GM19328 (cell line): ENCODE measurements around the gene COG3.

Source experiments
- ATAC-seq: cut with Tn5 transposase; IDR thresholded peaks from one replicate; pipeline ENCODE4 v1.9.1; 2021; ENCODE audit warnings: mild to moderate bottlenecking, moderate library complexity; ENCODE audit not compliant: unreplicated experiment

COG3 gene

DNA sequence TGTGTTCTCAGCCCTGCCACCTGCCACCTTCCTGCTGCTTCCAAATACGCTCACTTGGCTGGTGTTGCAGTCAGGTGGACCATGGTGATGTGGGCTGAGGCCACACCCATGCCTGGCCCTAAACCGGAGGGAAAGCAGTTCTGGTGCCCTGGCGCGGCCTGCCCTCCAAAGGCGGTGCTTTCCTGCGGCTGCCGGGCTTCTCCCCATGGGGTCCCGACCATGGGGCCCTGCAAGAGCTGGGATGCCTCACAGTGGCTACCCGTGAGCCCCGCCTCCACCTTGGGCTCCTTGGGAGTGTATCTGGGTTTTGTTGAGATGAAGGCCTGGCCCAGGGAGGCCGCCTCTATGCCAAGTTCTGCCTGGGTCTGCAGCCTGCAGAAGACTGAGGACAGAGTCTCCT is 77.1 kb downstream of the COG3 start:
- ATAC-seq = no peak

DNA sequence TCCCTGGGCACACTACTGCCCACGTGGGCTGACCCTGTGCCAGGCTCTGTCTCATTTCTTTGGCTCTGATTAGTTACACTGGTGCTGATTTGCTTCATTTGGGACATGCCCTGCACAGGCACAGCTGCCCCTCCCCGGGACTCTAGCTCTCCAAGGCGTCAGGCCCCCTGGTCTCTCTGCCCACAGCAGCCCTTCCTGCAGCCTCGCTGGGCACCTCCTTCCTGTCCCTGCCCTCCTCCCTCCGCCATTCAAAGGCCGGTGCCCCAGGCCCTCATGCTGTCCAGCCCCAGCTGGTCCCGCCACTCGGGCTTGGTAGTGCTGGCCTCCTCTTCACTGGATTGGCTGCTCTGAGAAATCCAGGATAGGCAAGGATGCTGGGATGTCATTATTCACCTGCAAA is 77.7 kb downstream of the COG3 start:
- ATAC-seq = no peak

DNA sequence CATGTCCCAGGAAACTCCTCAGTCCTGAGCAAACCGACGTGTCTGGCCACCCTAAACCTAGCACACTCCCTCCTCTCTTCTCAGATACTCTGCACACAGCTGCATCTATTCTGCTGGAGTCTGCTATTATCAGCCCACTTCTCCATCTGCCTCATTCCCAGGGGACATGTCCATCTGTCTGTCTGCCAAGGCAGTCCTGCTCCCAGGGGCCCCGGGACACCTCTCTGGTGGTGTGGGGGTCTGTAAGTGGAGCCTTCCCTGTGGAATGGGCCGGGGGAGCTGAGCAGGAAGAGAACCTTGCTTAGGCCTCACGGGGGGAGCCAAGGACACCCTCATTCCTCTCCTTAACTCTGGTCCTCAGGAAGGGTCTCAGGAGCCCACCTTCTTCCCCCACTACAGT is 78.1 kb downstream of the COG3 start:
- no peak for ATAC-seq

DNA sequence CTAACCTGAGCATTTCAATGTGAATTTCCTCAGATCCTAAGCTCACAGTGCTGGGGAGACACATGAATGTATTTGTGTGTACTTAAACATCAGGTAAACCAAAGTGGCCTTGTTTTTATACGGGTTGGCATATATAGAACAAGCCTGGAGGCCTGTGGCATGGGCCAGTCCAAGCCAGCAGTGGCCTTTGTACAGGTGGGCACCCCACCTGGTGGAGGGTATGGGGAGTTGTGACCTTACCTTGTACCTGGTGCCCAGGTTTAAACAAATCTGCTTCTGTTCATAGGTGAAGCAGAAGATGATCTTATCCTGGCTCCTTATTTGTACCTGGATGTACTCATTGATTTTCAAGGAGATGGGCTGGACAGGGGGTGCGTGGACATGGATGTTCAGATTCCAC is 79.8 kb downstream of the COG3 start:
- no peak for ATAC-seq

DNA sequence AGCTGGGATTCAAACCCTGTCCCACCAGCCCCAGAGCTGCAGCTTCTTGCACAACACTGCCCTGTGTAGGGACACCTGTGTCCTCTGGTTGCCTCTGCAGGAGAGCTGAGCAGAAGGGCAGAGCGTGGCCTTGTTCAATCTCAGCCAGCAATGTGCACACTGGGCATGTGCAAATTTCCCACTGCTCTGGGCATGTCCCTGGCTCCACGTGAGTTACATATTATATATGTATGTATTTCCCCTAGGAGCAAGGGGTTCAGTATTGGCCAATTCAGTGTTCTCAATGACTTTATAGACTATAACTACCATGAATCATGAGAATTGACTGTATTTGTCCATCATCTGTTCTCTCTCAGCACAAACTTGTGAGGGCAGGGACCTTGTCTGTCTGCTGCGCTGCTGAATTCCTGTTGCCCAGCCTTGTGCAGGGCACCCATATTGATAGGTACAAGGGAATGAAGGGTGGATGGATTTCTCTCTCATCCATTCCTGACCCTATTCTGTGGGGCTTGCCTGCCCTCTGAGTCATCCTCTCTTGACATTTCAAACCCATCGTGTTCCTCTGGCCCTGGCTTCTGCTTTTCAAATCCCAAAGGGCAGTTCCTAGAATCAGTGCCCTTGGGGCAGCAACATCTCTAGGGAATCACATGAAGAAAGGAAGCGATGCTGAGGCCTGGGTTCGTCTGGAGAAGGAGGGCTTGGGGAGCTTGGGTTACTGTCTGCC is 81.1 kb downstream of the COG3 start:
- ATAC-seq = no peak

DNA sequence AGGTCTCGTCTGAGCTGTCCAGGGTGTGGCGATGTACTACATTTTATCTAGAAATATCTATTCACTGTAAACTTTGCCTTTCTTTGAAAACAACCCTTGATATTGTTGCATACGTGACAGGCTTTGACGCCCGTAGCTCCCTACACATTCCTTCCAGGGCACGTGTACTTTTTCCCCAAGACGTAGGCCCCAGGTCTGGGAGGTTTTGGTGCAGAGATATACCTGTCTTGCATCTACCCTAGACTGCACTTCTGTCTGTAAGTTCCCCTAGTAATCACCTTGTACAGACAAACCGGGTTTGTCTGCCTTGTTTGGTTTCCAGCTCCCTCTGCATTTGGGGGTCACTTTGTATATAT is 81.6 kb downstream of the COG3 start:
- ATAC-seq = no peak

DNA sequence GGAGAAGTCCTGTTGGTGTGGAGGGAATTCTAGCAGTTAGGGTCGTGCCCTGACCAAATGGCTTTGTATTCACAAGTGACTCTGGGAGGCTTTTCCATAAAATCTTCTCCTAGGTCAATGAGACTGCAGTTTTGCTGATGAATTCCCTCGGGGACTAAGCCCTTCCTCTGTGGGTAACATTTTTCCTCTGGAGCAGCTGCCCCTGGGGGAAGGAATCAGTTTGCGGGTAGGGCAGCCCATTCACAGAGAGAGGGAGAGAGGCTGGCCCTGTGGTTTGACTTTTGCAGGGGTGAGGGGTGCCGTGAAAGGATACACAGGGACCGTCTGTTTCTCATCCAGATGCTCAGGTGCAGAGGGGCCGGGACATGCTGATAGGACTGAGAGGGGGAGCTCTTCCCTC is 83.5 kb downstream of the COG3 start:
- ATAC-seq = no peak

DNA sequence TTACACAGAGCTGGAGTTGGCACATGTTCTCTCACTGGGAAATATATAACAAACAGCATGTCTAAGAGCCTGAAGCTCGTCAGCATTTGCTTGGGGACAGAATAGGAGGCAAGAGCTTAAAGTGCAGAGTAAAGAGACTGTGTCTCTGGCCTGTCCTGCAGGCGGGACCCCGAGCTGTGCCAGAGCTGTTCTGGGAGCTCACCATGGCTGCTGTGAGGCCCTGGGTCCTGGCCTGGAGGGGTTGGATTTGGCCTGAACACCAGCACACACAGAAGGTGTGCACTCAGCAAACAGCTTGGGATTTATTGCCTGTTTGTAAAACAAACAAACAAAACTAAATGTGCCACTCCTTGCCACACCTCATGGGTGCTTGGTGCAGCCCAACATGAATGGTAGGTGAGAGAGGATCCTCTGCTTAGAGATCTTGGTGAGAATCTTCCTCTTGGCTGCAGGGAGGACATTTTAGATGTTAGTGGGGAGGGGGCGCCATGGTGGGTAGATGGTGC is 89.9 kb downstream of the COG3 start:
- no peak for ATAC-seq

DNA sequence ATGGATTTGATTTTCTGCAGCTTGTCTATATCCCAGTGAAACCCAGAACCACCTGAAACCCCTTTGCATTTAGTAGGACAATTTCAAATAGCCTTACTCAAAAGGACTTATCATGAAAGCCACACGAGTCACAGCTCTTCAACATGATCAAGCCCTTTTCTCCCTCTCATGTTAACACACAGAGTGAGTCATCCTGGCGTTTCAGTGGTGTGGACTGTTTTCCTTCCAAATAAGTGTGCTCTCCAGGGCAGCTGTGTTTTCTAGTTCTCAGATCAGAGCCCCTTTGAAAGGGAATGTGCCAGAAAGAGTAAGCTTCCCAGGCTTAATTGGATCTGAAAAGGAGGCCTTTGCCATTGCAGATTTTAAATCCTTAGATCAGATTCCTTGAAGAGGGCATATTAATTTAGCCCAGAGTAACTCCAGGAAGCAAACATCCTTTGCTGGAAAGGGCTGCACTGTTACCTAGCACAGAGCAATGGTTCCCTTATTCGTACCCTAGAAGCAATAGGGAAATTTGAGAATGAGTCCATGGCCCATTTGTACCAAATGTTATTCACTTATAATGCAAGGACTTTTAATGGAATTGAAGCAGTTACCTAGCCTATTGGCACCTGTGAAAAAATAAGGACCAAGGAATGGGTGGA is 99.5 kb downstream of the COG3 start:
- ATAC-seq = no peak

DNA sequence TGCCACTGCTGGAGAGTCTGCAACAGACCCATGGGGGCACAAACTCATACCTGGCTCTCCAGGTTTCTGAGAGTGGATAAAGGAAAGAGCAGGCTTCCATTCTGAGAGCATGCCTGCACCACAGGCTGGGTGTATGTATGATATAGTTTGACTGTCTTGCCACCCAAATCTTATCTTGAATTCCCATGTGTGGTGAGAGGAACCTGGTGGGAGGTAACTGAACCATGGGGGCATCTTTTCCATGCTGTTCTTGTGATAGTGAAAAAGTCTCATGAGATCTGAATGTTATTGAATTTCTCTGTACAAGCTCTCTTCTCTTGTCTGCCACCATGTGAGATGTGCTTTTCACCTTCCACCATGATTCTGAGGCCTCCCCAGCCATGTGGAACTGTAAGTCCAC is 100.6 kb downstream of the COG3 start:
- no peak for ATAC-seq

DNA sequence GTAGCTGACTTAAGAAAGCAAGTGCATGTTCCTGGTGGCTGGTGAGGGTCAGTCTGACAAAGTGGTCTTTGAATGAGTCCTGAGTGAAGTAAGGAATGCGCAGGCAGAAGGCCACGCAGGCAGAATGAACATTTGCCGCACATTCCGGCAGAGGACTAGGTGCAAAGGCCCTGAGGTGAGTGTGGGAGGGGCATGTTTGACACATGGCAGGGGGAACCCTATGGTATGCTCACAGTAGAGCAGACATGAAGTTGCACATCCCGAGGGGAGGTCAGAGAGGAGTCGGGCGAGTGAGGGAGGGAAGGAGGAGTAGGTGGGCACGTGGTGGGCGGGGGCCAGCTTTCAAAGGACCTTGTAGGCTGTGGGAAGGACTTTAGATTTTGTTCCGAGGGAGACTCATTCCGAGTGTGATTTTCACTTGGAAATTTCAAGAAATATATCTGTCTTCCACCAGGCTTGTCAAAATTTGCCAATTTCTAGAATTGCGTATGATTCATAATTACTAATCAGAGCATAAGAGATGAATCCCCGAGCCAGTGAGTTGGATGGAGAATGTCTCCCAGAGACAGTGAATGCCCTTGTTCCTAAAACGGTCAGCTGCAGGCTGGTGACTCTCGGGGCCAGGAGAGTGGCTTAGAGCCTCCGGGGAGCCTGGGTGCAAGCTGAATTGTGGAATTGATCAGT is 110.5 kb downstream of the COG3 start:
- ATAC-seq = no peak

DNA sequence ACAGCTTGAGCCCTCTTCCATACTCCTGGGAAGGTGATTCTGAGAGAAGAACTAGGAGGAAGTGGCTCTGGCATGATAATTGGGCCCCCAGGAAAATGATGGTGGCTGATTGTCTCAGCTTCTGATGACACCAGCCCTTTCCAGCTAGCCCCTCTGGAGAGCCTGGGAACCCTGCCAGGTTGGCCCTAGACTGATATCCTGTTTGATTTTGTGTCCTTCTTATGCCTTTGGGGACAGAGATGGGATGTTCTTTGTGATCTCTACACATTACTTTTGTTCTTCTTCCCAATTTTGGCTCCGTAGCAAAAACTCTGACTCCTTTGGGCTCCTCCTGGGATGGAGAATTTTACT is 111.1 kb downstream of the COG3 start:
- no peak for ATAC-seq

DNA sequence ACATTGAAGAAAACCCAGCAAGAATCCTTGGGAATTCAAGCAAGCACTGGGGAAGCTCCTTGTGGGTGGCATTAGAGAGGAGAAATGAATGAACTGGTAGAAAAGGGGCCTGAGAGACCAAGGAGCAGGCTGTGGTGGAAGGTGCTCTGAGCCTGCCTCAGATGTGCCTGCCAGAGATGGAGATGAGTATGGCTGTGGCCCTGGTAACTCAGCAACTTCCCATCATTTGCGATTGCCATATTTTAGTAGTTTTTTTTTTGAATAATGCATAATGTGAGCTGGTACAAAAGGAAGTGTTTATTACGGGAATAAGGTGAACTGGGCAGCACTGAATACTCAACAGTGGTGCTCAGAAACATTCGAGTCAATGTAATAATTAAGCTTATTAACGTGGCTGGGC is 111.7 kb downstream of the COG3 start:
- ATAC-seq = no peak

DNA sequence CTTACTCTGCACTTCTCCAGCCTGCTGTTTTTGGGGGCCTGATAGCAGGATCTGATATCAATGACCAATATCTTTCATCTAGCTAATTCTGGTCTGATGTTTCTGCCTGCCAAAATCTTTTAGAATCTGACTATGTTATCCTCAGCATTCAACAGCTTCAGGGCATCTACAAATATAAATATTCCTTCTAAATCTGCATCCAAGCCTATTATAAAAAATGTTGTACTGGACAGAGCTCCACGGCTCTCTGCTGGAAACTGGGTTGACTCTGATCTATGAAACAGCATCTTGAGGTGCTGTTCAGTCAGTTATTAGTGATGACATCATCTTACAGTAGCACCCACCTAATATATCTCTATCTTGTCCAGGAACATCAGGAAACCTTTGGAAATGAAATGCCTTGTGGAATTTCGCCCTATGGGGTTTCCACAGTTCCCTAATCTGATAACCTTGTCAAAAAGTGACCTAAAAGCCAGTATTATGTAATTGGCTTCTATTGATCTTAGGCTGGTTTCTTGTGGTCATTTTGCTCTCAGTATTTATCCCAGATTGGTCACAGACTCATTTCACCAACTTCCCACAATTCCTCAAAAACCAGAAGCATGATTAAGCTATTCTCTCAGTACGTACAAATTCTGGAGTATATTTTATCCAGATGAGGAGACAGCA is 117.8 kb downstream of the COG3 start:
- ATAC-seq = no peak

DNA sequence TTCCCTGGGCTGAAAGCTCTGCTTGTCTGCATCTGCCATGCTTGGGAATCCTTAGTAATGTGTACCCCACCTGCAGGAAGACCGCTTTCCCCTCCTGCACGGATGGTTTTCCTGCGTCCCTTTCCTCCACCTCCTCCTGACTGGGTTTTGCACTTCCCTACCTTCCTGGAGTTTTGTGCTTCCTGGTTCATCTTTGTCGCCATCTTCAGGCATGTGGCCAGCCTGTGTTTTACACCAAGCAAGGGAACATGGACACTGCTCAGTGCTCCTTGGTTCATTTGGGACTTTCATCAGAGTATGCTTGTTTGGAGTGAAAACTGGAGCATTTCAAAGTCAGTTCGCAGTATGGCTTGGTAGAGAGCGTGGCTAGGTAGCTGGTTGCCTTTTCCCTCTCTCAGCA is 120.1 kb downstream of the COG3 start:
- no peak for ATAC-seq
